T-cell (primary cell): ENCODE data around the gene OR8H2. TPM values are rescaled to one million over a fixed set of nuclear protein-coding genes. Genes with fewer than 3 reads are reported as not detected.
"Not testable (repeated sequence)": the region's sequence is repeated elsewhere in the genome, so short reads cannot be mapped to it uniquely, and the experiment has no call there.

ENCODE experiments used
- ATAC-seq, 4 experiments: fragments of 200-7000 bp in 3 of 4; fragments of 150-1000 bp in 1 of 4; cut with Tn5 transposase; replicated peaks in 1 of 4; 1 replicate in 3 of 4; 2 replicates in 1 of 4; pipeline ENCODE4 v1.10.0; 2021; ENCODE audit warnings: moderate library complexity in 3 of 4, mild to moderate bottlenecking in 2 of 4, moderate number of reproducible peaks in 1 of 4
- CTCF ChIA-PET, 2 donors: fragments of 300-600 bp; sonication (Branson Sonifier 250); formaldehyde crosslinking; loops; one replicate each; lab custom pipeline; 2022; ENCODE audit warnings: antibody characterized with exemption in 2 of 2; lab: Charles Lee
- POLR2A ChIA-PET, 2 donors: fragments of 300-600 bp; sonication (Branson Sonifier 250); formaldehyde crosslinking; loops; one replicate each; lab custom pipeline; 2022; ENCODE audit warnings: antibody characterized with exemption in 2 of 2; lab: Charles Lee
- DNase-seq, 35 experiments: peaks; one replicate each; pipeline versions ENCODE4 v3.0.0 to v3.0.0-alpha.2; 2013 to 2023
- H3K27ac ChIP-seq: one replicate; pipeline ENCODE4 v1.5.1; 2013; ENCODE audit warnings: low read length
- H3K27me3 ChIP-seq, 2 experiments: replicated peaks in 1 of 2; 1 replicate in 1 of 2; 2 replicates in 1 of 2; pipeline versions ENCODE4 v1.6.1 to v1.7.0; 2013; ENCODE audit warnings: low read length in 1 of 2, mixed read lengths in 1 of 2; ENCODE audit not compliant: control insufficient read depth in 2 of 2, insufficient read depth in 2 of 2; ENCODE audit errors: extremely low read depth in 1 of 2
- H3K36me3 ChIP-seq, 2 donors: 1 replicate in 1 of 2; 2 replicates in 1 of 2; pipeline versions ENCODE4 v1.6.1 to v1.7.0; 2013; ENCODE audit warnings: low read length in 1 of 2; ENCODE audit not compliant: control insufficient read depth in 2 of 2, insufficient read depth in 1 of 2; ENCODE audit errors: extremely low read depth in 1 of 2
- H3K4me1 ChIP-seq, 2 experiments: 1 replicate in 1 of 2; 2 replicates in 1 of 2; pipeline versions ENCODE4 v1.6.1 to v1.7.0; 2013; ENCODE audit warnings: low read length in 2 of 2, mixed read lengths in 1 of 2; ENCODE audit not compliant: insufficient read depth in 2 of 2, control insufficient read depth in 1 of 2; ENCODE audit errors: extremely low read depth in 1 of 2
- H3K4me3 ChIP-seq, 2 donors: 1 replicate in 1 of 2; 2 replicates in 1 of 2; pipeline versions ENCODE4 v1.5.1 to v1.7.0; 2013; ENCODE audit warnings: mild to moderate bottlenecking in 2 of 2, low read length in 1 of 2, moderate library complexity in 1 of 2; ENCODE audit not compliant: control insufficient read depth in 1 of 2; ENCODE audit errors: extremely low read depth in 1 of 2
- H3K9me3 ChIP-seq: 2 replicates; pipeline ENCODE4 v1.7.0; 2013
- H3K27ac Mint-ChIP-seq, 2 donors: one replicate each; pipeline ENCODE4 v1.8.0; 2020 to 2021; ENCODE audit warnings: mild to moderate bottlenecking in 2 of 2, mixed read lengths in 2 of 2
- H3K27me3 Mint-ChIP-seq, 2 donors: one replicate each; pipeline ENCODE4 v1.8.0; 2021 to 2022; ENCODE audit warnings: mixed read lengths in 2 of 2
- H3K36me3 Mint-ChIP-seq: one replicate; pipeline ENCODE4 v1.8.0; 2021; ENCODE audit warnings: mixed read lengths
- H3K4me1 Mint-ChIP-seq, 3 donors: one replicate each; pipeline ENCODE4 v1.8.0; 2020 to 2022; ENCODE audit warnings: mixed read lengths in 3 of 3, mild to moderate bottlenecking in 1 of 3
- H3K4me3 Mint-ChIP-seq, 3 donors: one replicate each; pipeline ENCODE4 v1.8.0; 2020 to 2022; ENCODE audit warnings: mild to moderate bottlenecking in 3 of 3, mixed read lengths in 3 of 3, moderate library complexity in 3 of 3
- H3K9me3 Mint-ChIP-seq, 3 donors: one replicate each; pipeline ENCODE4 v1.8.0; 2020 to 2022; ENCODE audit warnings: mixed read lengths in 3 of 3
- WGBS: methylation state at CpG from one replicate; pipeline ENCODE4 v1.1.5; 2013; ENCODE audit warnings: missing lambda C conversion rate; ENCODE audit not compliant: insufficient coverage; 5-methylcytosine and 5-hydroxymethylcytosine counted together
- total RNA-seq, 35 experiments: library from RNA in 6 of 35; stranded (reverse) in 6 of 35; fragments of 120-200 nt in 1 of 35; gene quantifications; one replicate each; pipeline versions ENCODE4 v1.2.1 to v1.2.4 and lab custom pipeline; 2013 to 2026

The OR8H2 gene
- total RNA-seq = not detected
- total RNA-seq (2013) = not detected
- total RNA-seq (lab: John Stamatoyannopoulos, UW) = 0 reads per million in 29 experiments

GRCh38 chr11:56103210-56103737, at the start of gene OR8H2:
TSS of gene OR8H2 (plus strand) at chr11:56103687. CDS start at chr11:56105043, 1,356 bp downstream.
- Histone ChIP-seq H3K4me1 (no peaks in the 10 kb centered on the region), H3K4me3 (no peak within 1 kb of the TSS), H3K36me3 (no peaks in the 10 kb centered on the region), H3K27me3 (no peaks in the 10 kb centered on the region), H3K9me3 (no peaks in the 10 kb centered on the region), H3K27ac (no peak within 1 kb of the TSS)
- no peak for ATAC-seq
- Mint-ChIP-seq H3K27me3 (no peaks in the 10 kb centered on the region), H3K36me3 (no peaks in the 10 kb centered on the region), H3K27ac (no peak within 1 kb of the TSS), H3K4me1 (no peaks in the 10 kb centered on the region), H3K4me3 (no peak within 1 kb of the TSS), H3K9me3 (peaks cover 14 to 24% (median 14%) of the 10 kb centered on the region in 3 donors)
- POLR2A ChIA-PET = no interaction called here
- no peak for DNase-seq
- CTCF ChIA-PET = no interaction called here

GRCh38 chr11:56056366-56056765, 47.1 kb upstream of the OR8H2 start:
- H3K9me3 ChIP-seq, H3K36me3 ChIP-seq, POLR2A ChIA-PET, H3K4me1 ChIP-seq, H3K27ac Mint-ChIP-seq, H3K4me3 Mint-ChIP-seq, H3K27ac ChIP-seq, DNase-seq, H3K4me1 Mint-ChIP-seq, H3K36me3 Mint-ChIP-seq, CTCF ChIA-PET, H3K27me3 Mint-ChIP-seq, H3K4me3 ChIP-seq, ATAC-seq, H3K27me3 ChIP-seq: not testable (repeated sequence)
- WGBS = no CpG with 5 or more reads among the region's 4 CpGs
- peaks cover 22 to 43% (median 28%) of the 10 kb centered on the region in 3 donors for H3K9me3 Mint-ChIP-seq

GRCh38 chr11:56057661-56058237, 45.7 kb upstream of the OR8H2 start:
- H3K27me3 Mint-ChIP-seq, H3K4me1 ChIP-seq, DNase-seq, CTCF ChIA-PET, H3K4me3 ChIP-seq, H3K27ac Mint-ChIP-seq, H3K4me1 Mint-ChIP-seq, ATAC-seq, POLR2A ChIA-PET, H3K4me3 Mint-ChIP-seq, H3K9me3 ChIP-seq, H3K27ac ChIP-seq, H3K36me3 ChIP-seq, H3K36me3 Mint-ChIP-seq, H3K27me3 ChIP-seq: not testable (repeated sequence)
- WGBS = 64% methylated on average over 3 of the region's 7 CpGs
- peaks cover 22 to 43% (median 22%) of the 10 kb centered on the region in 3 donors for H3K9me3 Mint-ChIP-seq

GRCh38 chr11:56058260-56058780, 45.2 kb upstream of the OR8H2 start:
- H3K4me3 ChIP-seq, H3K4me3 Mint-ChIP-seq, H3K4me1 ChIP-seq, H3K27me3 Mint-ChIP-seq, H3K27me3 ChIP-seq, H3K4me1 Mint-ChIP-seq, POLR2A ChIA-PET, H3K9me3 ChIP-seq, ATAC-seq, H3K36me3 ChIP-seq, CTCF ChIA-PET, H3K36me3 Mint-ChIP-seq, H3K27ac Mint-ChIP-seq, DNase-seq, H3K27ac ChIP-seq: not testable (repeated sequence)
- H3K9me3 Mint-ChIP-seq = peaks cover 22 to 47% (median 22%) of the 10 kb centered on the region in 3 donors
- WGBS = 76% methylated on average over 7 of the region's 7 CpGs

GRCh38 chr11:56066980-56067379, 36.5 kb upstream of the OR8H2 start:
- no peak overlapping the region for H3K4me3 ChIP-seq
- ChIA-PET CTCF (no interaction called here), POLR2A (no interaction called here)
- H3K36me3 Mint-ChIP-seq = no peaks in the 10 kb centered on the region
- no peak for DNase-seq
- no peaks in the 10 kb centered on the region for H3K4me1 ChIP-seq
- no CpG with 5 or more reads among the region's 2 CpGs for WGBS
- H3K9me3 Mint-ChIP-seq = peaks cover 2 to 39% (median 16%) of the 10 kb centered on the region in 3 donors
- no peak for ATAC-seq
- peaks cover 3% of the 10 kb centered on the region for H3K9me3 ChIP-seq
- H3K27ac ChIP-seq = no peak overlapping the region
- no peaks in the 10 kb centered on the region for H3K36me3 ChIP-seq
- H3K4me1 Mint-ChIP-seq = no peaks in the 10 kb centered on the region
- no peaks in the 10 kb centered on the region for H3K27me3 ChIP-seq
- no peak overlapping the region for H3K27ac Mint-ChIP-seq
- H3K27me3 Mint-ChIP-seq = no peaks in the 10 kb centered on the region
- no peak overlapping the region for H3K4me3 Mint-ChIP-seq

GRCh38 chr11:56089697-56090096, 13.8 kb upstream of the OR8H2 start:
- Histone ChIP-seq H3K27ac (no peak overlapping the region), H3K4me1 (no peaks in the 10 kb centered on the region), H3K27me3 (no peaks in the 10 kb centered on the region), H3K36me3 (no peaks in the 10 kb centered on the region), H3K9me3 (no peaks in the 10 kb centered on the region), H3K4me3 (no peak overlapping the region)
- ATAC-seq (no peak), DNase-seq (no peak)
- H3K27ac Mint-ChIP-seq = no peak overlapping the region
- H3K27me3 Mint-ChIP-seq = no peaks in the 10 kb centered on the region
- peaks cover 5 to 11% (median 10%) of the 10 kb centered on the region in 3 donors for H3K9me3 Mint-ChIP-seq
- WGBS = no CpG with 5 or more reads among the region's 3 CpGs
- H3K4me3 Mint-ChIP-seq = no peak overlapping the region
- H3K4me1 Mint-ChIP-seq = no peaks in the 10 kb centered on the region
- POLR2A ChIA-PET = no interaction called here
- CTCF ChIA-PET = no interaction called here
- no peaks in the 10 kb centered on the region for H3K36me3 Mint-ChIP-seq
